Type B pancreatic cell (in vitro differentiated cells): ENCODE data around the gene ZNF738. TPM values are rescaled to one million over a fixed set of nuclear protein-coding genes. Genes with fewer than 3 reads are reported as not detected.
A peak's percentile ranks its signal among the peaks of the same experiment; 100 is the strongest.
"Not testable (repeated sequence)": the region's sequence is repeated elsewhere in the genome, so short reads cannot be mapped to it uniquely, and the experiment has no call there.

Source experiments
- DNase-seq: peaks from one replicate; pipeline ENCODE4 v3.0.0; 2021; ENCODE audit warnings: mixed read lengths; ENCODE audit not compliant: unreplicated experiment; ENCODE audit errors: extremely low spot score
- H3K27ac Mint-ChIP-seq: 2 replicates; pipeline ENCODE4 v1.8.0; 2021; ENCODE audit warnings: mild to moderate bottlenecking, mixed read lengths
- H3K27me3 Mint-ChIP-seq: 2 replicates; pipeline ENCODE4 v1.8.0; 2021; ENCODE audit warnings: mixed read lengths
- H3K36me3 Mint-ChIP-seq: 2 replicates; pipeline ENCODE4 v1.8.0; 2021; ENCODE audit warnings: mixed read lengths
- H3K4me1 Mint-ChIP-seq: one replicate; pipeline ENCODE4 v1.8.0; 2021; ENCODE audit warnings: mixed read lengths; ENCODE audit not compliant: unreplicated experiment
- H3K4me3 Mint-ChIP-seq: 2 replicates; pipeline ENCODE4 v1.8.0; 2021; ENCODE audit warnings: mild to moderate bottlenecking, mixed read lengths
- H3K9me3 Mint-ChIP-seq: 2 replicates; pipeline ENCODE4 v1.8.0; 2021; ENCODE audit warnings: mixed read lengths
- CTCF ChIP-seq: fragments of 200-600 bp; sonication (generic); conservative IDR thresholded peaks from 2 replicates; pipeline ENCODE4 v1.5.0; 2021; ENCODE audit warnings: antibody characterized with exemption, mild to moderate bottlenecking
- total RNA-seq: library from RNA; stranded (reverse); gene quantifications from 2 replicates; pipeline ENCODE4 v1.2.1, GENCODE V29; 2021; ENCODE audit warnings: low replicate concordance

The ZNF738 gene
- total RNA-seq, 1 donor from 2014 or later, result 47.7 TPM

GRCh38 chr19:21335721-21336120, 23.1 kb upstream of the ZNF738 start:
- no peaks in the 10 kb centered on the region for H3K4me1 Mint-ChIP-seq
- no peak overlapping the region for H3K27ac Mint-ChIP-seq
- H3K36me3 Mint-ChIP-seq, result no peaks in the 10 kb centered on the region
- H3K27me3 Mint-ChIP-seq, result no peaks in the 10 kb centered on the region
- no peak for TF ChIP-seq CTCF
- no peak for DNase-seq
- no peak overlapping the region for H3K4me3 Mint-ChIP-seq
- H3K9me3 Mint-ChIP-seq, result peaks cover 10% of the 10 kb centered on the region

GRCh38 chr19:21344841-21345240, 14.0 kb upstream of the ZNF738 start:
- not testable (repeated sequence) for H3K27ac Mint-ChIP-seq, H3K9me3 Mint-ChIP-seq, DNase-seq, H3K4me3 Mint-ChIP-seq, H3K4me1 Mint-ChIP-seq, H3K27me3 Mint-ChIP-seq, H3K36me3 Mint-ChIP-seq

GRCh38 chr19:21352830-21353229, 6.0 kb upstream of the ZNF738 start:
- H3K9me3 Mint-ChIP-seq, result peaks cover 9% of the 10 kb centered on the region
- no peaks in the 10 kb centered on the region for H3K4me1 Mint-ChIP-seq
- no peaks in the 10 kb centered on the region for H3K36me3 Mint-ChIP-seq
- DNase-seq, result no peak
- H3K27me3 Mint-ChIP-seq, result no peaks in the 10 kb centered on the region
- H3K27ac Mint-ChIP-seq, result no peak overlapping the region
- TF ChIP-seq CTCF, result no peak
- H3K4me3 Mint-ChIP-seq, result no peak overlapping the region

- Mint-ChIP-seq H3K27ac (peak overlapping the region; percentile 21), H3K27me3 (no peaks in the 10 kb centered on the region), H3K4me3 (peak overlapping the region; percentile 72), H3K9me3 (peaks cover 9% of the 10 kb centered on the region), H3K4me1 (no peaks in the 10 kb centered on the region), H3K36me3 (peaks cover 59% of the 10 kb centered on the region)
- TF ChIP-seq CTCF, result no peak
- no peak for DNase-seq
Observed at GRCh38 chr19:21362291-21362690, 3.5 kb downstream of the ZNF738 start.

GRCh38 chr19:21383980-21384582, 25.3 kb downstream of the ZNF738 start:
- DNase-seq, result no peak
- no peak for TF ChIP-seq CTCF
- no peaks in the 10 kb centered on the region for H3K4me1 Mint-ChIP-seq
- peaks cover 58% of the 10 kb centered on the region for H3K36me3 Mint-ChIP-seq
- peaks cover 45% of the 10 kb centered on the region for H3K9me3 Mint-ChIP-seq
- no peak overlapping the region for H3K27ac Mint-ChIP-seq
- no peaks in the 10 kb centered on the region for H3K27me3 Mint-ChIP-seq
- H3K4me3 Mint-ChIP-seq, result no peak overlapping the region

- Mint-ChIP-seq H3K36me3 (peaks cover 25% of the 10 kb centered on the region), H3K4me3 (no peak overlapping the region), H3K4me1 (peaks cover 4% of the 10 kb centered on the region), H3K27me3 (no peaks in the 10 kb centered on the region), H3K27ac (no peak overlapping the region), H3K9me3 (no peaks in the 10 kb centered on the region)
- DNase-seq, result no peak
- TF ChIP-seq CTCF, result no peak
Observed at GRCh38 chr19:21396121-21396520, 37.3 kb downstream of the ZNF738 start.
